Stimulated activated CD4-positive, alpha-beta T cell treated with anti-CD3 and anti-CD28 coated beads, Interleukin-12 subunit alpha, Interleukin-12 subunit beta, amount 100 ng/mL, for 48 hours (primary cell): ENCODE results near the gene KRTAP5-5.
"Not testable (repeated sequence)": the region's sequence is repeated elsewhere in the genome, so short reads cannot be mapped to it uniquely, and the experiment has no call there.

ENCODE experiments used
- DNase-seq, 3 donors: peaks; one replicate each; pipeline ENCODE4 v3.0.0-alpha.2; 2020; ENCODE audit warnings: low read depth in 2 of 3, low spot score in 1 of 3

KRTAP5-5 gene

DNA sequence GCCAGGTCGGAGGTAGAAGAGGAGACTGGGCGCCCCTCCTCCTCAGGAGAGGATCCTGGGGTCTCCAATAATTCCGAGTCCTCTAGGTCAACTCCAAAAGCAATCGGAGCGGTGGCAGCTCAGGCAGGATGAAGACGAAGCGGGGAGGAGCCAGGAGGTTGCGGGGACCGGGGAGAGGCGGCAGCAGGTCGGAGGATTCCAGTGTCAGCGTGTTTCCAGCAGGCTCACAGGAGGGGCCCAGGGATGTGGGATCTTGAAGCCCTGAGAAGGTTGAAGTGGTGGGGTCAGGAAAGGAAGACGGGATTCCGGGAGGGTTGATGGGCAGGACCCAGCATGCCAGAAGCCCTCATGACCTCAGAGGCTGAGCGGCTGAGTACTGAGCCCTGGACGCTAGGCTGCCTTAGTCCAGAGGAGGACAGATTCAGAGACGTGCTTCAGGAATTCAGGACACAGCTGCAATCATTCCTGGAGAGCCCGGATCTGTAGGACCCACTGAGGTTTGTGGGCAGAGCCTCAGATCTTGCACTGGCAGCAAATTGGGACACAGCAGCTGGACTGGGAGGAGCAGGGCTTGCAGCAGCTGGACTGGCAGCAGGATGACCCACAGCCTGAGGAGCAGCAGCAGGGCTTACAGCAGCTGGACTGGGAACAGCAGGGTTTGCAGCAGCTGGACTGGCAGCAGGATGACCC is 22.3 kb upstream of the KRTAP5-5 start:
- DNase-seq = not testable (repeated sequence)

DNA sequence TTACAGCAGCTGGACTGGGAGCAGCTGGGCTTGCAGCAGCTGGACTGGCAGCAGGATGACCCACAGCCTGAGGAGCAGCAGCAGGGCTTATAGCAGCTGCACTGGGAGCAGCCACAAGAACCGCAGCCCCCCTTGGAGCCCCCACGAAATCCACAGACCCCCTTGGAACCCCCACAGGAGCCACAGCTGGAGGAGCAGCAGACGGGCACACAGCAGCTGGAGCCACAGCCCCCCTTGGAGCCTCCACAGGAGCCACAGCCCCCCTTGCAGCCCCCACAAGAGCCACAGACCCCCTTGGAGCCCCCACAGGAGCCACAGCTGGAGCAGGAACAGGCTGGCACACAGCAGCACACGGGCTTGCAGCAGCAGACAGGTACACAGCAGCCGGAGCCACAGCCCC is 21.7 kb upstream of the KRTAP5-5 start:
- not testable (repeated sequence) for DNase-seq

DNA sequence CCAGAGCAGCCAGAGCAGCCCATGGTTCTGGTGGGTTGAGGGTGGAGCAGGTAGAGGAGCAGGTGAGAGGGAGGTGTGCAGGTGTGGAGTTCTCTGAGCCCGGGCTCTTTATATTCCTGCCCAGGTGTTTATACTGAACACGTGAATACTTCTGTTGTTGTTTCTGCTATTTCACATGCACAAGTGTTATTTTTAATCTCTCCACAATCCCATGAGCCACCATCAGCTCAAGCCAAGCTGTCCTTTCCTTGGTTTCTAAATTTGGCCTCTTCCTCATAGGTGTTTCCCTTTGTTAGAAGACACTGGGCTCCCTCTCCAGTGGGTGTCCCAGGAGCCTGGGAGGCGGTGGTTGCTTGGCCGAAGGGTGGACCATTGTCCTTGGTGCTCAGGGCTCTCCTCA is 21.2 kb upstream of the KRTAP5-5 start, which contains the start of gene KRTAP5-3:
KRTAP5-3 (minus strand) TSS at position 101 of the 400 bp plus-strand sequence; CDS start at position 23, 78 bp downstream.
- no peak for DNase-seq

DNA sequence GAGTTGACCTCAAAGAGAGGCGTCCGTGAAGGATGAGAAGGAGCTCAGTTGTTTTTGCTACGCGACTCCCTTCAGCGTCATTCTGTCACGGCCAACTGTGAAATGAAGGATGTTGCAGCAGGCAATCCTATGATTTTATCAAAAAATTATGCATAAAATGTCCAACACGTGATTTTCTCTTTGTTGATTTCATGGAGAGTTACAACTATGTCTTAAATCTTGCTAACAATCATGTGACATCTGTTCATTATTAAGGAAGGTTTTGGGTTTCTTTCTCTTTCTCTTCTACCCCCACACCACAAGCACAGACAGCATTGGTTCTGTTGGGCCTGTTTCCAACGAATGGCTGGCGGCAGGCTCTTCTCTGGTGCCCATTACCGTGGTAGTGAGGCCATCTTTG is 11.3 kb upstream of the KRTAP5-5 start:
- DNase-seq = no peak

DNA sequence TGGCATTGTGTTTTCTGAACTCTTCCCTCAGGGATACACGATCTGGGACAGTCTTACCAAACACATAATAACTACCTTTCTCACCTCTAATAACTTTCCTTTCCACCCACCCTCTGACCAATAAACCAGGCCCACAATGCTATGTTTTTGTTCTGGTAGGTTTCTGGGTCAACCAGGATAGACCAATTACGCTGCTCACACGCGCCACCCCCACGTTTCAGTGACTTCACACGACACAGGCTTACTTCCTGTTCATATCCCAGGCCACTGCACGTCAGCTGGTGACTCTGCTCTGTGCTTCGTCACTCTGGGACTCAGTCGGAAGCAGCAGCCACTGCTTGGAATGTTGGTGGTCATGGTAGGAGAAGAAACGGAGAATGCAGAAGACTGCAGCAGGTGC is 10.1 kb upstream of the KRTAP5-5 start:
- DNase-seq = no peak

DNA sequence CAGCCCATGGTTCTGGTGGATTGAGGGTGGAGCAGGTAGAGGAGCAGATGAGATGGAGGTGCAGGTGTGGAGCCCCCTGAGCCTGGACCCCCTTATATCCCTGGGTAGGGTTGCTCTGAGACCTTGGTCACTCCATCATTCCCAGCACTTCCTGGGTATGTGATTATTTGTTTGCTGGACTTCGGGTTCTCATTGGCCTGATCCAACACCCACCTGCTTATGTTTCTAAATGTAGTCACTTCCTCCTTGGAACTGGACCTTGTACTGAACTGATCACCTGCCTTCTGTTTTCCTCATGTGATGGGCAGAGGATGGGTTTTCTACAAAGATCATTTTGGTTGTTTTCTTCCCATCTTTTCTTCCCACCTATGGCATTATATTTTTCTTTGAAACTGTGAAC is 7.5 kb upstream of the KRTAP5-5 start, which contains the start of gene KRTAP5-4:
KRTAP5-4 (minus strand) TSS at position 53 of the 400 bp plus-strand sequence; CDS start at position 8, 45 bp downstream.
- no peak for DNase-seq

DNA sequence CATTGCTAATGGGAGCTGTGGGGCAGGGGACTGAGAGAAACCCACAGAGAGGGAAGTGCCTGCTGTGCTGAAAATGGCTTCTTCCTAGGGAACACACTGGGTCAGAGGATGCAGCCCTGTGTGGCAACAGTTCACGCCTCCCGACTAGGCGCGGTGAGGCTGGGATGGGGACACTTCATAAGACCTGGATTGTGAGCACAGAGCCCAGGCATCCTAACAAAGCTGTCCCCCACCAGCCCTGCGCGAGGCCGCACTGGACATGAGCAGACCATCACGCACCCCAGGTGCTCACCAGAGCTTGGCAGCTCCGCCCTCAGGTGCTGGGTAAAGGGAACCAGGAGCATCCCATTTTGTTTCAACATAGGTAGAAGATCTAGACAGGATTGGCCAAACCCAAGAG is 5.9 kb upstream of the KRTAP5-5 start:
- DNase-seq = no peak

DNA sequence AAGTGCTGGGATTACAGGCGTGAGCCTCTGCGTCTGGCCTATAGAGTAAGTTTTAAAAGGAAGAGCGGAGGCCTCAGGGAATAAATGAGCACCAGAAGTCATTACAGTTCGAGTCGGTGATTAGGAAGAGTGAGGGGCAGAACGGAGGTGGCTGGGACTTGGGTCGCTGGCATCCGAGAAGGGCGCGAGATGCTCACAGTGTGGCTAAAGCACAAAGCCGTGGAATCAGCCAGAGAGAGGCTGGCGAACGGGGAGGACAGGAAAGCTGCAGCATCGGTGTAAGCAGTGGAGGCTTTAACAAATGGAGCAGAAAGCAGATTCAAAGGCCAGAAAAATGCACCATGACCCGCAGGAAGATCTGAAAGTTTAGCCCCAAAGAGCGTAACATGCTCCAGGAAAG is 5.0 kb upstream of the KRTAP5-5 start:
- DNase-seq = no peak

DNA sequence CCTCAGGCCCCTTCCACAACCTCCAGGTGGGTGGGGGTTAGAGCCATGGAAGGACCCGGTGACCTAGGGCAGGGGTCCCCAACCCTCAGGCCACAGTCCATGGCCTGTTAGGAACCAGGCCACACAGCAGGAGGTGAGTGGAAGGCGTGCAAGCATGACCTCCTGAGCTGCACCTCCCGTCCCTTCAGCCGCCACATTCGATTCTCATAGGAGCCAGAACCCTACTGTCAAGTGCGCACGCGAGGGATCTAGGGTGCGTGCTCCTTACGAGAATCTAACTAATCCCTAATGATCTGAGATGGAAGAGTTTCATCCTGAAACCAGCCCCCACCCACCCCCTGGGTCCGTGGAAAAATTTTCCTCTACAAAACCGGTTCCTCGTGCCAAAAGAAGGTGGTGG is 4.0 kb upstream of the KRTAP5-5 start:
- DNase-seq = no peak

DNA sequence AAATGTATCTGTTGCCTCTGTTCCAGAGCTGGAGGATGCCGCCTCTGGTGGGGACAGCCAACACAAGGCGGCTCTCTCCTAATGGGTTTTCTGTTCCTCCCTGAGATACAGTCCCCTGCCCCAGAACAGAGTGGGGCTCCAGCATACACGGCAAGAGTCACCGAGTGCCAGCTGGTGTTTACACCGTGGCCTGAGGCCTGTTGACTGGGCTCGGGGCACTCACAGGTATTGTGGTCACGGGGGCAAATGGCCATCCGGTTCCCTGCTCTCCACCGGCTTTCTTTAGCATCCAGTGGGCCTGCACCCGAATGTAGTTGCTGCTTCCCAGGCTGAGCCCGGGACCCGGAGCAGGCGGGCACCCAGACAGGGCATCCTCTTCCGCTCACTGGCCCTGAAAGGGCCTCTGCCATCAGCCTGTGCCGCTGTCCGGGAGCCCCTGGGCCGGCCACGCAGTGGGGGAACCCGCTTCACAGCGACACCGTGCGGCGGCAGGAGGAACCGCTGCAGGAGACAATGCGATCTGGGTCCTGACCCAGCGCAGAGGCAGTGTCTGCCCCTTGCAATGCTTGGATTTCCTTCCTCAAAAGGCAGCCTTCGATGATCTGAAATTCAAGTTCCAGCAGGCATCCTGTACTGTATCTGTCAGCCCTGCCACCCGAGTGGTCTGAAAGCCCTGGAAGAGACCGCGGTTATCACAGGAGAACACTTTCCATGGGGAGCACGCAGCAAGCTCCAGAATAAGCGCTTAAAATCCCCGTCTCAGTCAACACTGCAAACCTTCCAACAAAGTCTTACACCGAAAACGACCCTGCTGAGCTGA is 859 bp upstream of the KRTAP5-5 start:
- peak; percentile 25 to 57 (median 42) for DNase-seq

DNA sequence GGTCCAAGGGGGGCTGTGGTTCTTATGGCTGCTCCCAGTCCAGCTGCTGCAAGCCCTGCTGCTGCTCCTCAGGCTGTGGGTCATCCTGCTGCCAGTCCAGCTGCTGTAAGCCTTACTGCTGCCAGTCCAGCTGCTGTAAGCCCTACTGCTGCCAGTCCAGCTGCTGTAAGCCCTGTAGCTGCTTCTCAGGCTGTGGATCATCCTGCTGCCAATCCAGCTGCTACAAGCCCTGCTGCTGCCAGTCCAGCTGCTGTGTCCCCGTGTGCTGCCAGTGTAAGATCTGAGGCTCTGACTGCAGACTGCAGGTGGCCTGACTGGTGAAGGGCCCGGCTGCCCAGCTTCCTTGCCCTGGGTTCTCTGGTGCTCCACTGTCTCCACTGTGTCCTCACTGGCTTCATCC is 696 bp downstream of the KRTAP5-5 start:
- no peak for DNase-seq

DNA sequence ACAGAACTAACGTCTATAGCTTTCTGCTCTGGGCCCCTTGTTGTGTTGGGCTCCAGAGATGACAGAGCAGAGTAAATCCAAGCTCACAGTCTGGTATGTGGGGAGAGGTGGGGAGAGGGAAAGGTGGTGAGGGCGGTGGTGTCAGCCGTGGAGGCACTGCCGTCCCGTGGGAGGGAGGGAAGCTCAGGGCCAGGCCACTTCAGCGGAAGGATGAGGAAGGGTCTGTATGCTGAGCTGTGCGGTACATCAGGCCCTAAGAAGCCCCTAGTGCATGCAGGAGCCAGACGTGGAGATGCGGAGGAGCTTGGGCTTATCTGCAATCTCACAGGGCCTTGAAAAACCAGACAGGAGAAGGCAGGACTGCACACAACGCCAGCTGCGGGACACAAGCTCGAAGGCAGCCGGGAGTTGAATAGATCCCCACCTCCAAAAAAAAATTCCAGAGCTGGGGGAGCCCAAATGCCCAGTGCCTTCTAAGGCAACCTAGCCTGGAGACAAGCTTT is 1.5 kb downstream of the KRTAP5-5 start:
- no peak for DNase-seq

DNA sequence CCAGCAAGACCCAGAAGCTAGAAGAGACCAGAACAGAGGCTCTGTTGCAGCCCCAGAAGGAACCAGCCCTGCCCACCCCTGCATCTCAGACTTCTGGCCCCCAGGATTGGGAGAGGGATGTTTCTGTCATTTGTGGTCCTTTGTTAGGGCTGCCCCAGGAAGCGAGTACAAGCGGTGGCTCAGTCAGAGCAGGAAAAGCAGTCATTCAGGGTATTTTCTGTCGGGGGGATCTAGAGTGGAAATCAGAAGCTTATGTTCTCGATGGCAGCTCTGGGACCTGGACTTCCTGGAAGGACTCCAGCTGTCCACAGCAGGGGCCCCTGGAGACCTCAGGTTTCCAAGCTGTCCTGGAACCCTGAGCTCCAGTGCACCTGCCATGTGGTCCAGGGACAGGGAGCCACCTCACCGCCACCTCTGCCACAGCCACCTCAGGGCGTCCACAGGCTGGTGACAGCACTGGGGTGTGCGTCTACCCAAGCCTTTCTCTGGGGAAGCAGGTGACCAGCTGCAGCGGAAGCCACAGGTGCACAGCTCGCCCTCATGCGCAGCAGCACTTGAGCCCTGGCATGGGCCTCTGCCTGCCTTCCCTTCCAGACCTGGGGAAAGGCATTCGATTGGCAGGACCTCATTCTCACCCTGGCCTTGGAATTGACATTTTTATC is 2.6 kb downstream of the KRTAP5-5 start:
- DNase-seq = no peak

DNA sequence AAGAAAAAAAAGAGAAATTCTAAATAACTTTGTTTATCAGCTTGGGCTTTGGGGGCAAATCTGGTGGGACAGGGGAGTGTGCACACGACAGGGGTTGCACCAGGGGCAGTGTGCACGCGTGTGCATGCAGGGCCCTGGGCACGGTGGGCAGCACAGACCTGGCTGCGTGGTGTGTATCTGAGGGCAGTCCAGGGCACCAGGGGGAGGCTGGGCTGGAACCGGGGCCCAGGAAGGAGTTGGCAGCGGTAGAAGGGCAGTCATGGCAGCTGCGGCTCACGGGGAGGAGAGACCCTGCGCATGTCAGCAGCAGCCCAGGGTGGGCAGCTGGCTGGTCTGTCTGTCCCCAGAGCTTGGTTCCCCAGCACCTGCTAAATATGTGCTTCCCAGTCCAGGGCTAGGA is 4.3 kb downstream of the KRTAP5-5 start:
- no peak for DNase-seq

DNA sequence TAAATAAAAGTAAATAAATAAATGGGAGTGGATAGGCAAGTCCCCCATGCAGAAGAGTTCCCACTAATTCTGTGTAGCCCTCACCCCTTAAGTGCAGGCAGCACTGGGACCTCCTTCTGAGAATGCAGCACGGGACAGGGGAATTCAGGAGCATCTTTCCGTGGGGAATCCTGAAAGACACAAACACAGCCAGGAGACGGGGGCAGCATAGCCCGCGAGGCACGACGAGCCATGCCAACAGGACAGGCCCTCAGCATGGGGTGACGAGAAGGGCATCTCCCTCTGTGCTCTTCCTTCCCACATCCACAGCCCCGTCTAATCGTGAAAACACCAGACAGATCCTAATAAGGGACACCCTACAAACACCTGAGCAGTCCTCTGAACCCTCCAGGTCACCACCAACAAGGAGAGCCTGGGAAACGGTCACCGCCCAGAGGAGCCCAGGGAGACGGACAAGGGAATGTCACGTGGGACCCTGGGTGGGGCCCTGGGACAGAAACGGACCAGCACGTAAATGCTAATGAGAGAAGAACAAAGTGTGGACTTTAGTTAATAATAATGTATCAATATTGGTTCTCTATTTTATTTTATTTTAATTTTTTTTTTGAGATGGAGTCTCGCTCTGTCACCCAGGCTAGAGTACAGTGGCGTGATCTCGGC is 6.8 kb downstream of the KRTAP5-5 start:
- DNase-seq = no peak

DNA sequence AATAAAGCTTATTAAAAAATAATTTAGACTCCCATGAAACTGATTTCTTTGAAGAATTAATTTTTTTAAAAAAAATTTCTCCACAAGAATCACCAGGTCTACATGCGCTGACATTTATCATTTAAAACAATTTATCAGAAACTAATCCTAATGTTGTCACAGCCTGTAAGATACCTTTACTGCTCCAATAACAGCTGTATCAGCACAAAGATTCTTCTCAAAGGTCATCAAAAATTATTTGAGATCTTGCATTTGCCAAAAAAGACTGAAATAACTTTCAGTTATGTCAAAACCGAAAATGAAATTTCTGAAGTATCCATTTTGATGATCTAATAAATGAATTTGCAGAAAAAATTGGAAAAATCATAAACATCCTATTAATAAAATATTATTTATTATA is 8.1 kb downstream of the KRTAP5-5 start:
- no peak for DNase-seq

DNA sequence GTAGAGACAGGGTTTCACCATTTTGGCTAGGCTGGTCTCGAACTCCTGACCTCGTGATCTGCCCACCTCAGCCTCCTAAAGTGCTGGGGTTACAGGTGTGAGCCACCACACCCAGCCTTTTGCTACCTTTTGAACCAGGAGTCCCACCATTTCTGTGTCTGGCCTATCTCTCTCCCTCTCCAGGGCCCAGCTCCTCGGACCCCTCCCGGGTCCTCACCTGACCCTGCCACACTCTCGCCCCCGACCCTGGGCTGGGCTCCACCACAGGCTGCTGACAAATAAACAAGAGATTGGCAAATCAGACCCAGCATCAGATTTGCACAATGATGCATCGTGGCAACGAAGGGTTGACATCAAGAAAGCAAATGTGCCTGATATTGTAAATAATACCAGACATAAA is 8.8 kb downstream of the KRTAP5-5 start:
- DNase-seq = no peak

DNA sequence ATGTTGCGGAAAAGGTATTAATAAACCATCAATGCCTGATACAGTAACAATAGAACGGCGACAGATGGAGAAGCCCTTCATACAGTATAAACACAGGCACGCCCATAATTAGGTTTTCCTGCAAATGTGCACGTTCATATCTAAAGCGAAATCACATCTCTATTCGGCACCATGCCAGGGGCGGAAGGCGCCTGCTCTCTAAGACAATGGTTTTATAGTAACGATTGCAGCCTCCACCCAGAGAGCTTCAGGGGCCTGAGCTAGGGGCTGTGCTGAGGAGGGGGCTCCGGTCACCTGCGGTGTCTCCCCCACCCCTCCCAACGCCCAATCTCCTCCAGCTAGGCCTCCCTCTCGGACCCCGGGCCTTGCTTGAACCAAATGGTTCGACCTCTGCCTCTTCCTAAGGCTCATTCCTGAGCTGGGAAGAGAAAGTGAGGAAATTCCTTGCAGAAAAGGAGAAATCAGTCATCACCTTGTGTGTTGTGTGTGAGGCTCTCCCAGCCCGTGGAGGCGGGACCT is 9.6 kb downstream of the KRTAP5-5 start:
- DNase-seq = no peak

DNA sequence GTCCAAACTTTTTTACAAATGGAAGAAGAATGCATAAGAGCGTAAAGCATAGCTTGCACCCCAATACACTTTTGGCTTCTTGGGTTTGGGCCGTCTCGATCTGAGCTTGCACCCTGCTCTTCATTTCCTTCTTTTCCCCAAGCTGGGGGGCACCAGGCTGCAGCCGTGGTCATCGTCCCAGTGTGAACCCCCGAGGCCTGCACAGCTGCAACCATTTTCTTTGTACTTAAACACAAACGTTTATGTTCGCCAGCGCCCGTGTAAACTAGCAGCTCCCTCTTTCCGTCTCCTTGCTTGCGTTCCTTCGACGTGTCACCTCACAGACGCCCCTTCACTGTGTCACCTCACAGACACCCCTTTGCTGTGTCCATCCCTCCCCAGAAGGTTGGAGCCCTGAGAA is 10.1 kb downstream of the KRTAP5-5 start:
- no peak for DNase-seq

DNA sequence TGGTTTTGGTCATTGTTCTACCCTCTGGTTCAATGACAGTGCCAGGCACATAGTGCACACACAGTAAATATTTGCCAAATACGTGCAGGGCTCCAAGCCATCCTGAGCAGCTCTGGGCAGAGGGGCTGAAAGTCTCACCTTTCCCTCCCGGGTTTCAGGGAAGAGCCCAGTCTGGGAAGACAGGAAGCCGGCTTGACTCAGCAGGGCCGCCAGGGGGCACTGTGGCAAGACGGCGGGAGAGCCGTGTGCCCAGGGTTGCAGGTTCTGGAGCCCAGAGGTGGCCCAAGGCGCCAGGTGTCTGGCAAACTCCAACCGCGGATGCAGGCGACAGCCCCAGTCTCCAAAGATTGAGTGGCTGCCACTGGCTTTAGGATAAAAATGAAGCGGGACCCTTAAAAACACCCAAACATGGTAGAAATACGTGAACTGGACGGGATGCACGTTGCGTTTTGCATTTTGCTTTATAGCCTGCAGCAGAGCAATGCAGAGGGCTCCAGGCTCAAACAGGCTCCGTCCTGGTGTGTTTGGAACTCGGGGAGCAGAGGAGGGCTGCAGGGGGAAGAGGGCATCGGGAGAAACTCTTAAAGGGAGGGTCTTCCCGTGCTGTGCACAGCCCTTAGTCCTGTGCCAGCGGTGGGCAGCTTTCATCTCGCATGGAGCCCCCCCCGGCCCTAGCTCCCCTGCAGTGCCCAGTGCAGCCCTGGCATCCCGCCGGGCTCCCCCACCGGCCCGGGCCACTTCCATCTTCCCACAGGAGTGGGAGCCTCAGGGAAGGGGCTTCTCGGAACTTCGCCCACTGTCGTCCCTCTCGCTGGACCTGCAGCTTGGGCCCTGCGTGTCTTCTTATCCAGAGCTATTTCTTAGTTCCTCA is 10.7 kb downstream of the KRTAP5-5 start:
- no peak for DNase-seq
